HepG2 (cell line): ENCODE results near the gene BATF. TPM values are rescaled to one million over a fixed set of nuclear protein-coding genes. Genes with fewer than 3 reads are reported as not detected.

Experiments used
- ATAC-seq: fragments of 200-7000 bp; cut with Tn5 transposase; 3 replicates; pipeline ENCODE4 v1.9.1; 2020; ENCODE audit warnings: mild to moderate bottlenecking, moderate library complexity
- BruUV-seq: library from RNA; stranded (reverse); fragments of 400-500 nt; replicated peaks from 2 replicates; lab custom pipeline; 2021; lab: Mats Ljungman, UMichigan
- CTCF ChIA-PET: fragments of 300-600 bp; formaldehyde crosslinking; extraction: SDS; loops from one replicate; lab custom pipeline; 2021; ENCODE audit warnings: low total read pairs, inconsistent platforms, low intra/inter-chr PET ratio; lab: Yijun Ruan, JAX
- POLR2A ChIA-PET: fragments of 350-600 bp; sonication (Branson Sonifier 250); formaldehyde crosslinking; loops from one replicate; lab custom pipeline; 2020; ENCODE audit warnings: antibody characterized with exemption, inconsistent platforms; lab: Yijun Ruan, JAX
- DNase-seq: peaks from one replicate; pipeline ENCODE4 v3.0.0-alpha.2; 2015; ENCODE audit warnings: low spot score
- FAIRE-seq: peaks from 3 replicates; lab custom pipeline; 2011; peaks lifted over from hg19 to GRCh38; lab: Jason Lieb, UNC
- H2AFZ ChIP-seq: one replicate; pipeline ENCODE4 v1.6.1; 2011; ENCODE audit warnings: low read length, inconsistent platforms
- H3K27ac ChIP-seq: fragments of 300-600 bp; 3 replicates; pipeline ENCODE4 v1.8.0; 2011; ENCODE audit warnings: mixed run types, mild to moderate bottlenecking, mixed read lengths, low read length, inconsistent platforms; ENCODE audit not compliant: insufficient read depth; ENCODE audit errors: extremely low read length
- H3K27me3 ChIP-seq, 2 experiments: fragments of 200-600 bp in 1 of 2; 2 replicates in 1 of 2; 3 replicates in 1 of 2; pipeline versions ENCODE4 v1.6.0 to v1.8.0; 2011; ENCODE audit warnings: low read length in 2 of 2, mild to moderate bottlenecking in 2 of 2, moderate library complexity in 2 of 2, inconsistent platforms in 1 of 2; ENCODE audit not compliant: insufficient read depth in 2 of 2, control insufficient read depth in 1 of 2
- H3K36me3 ChIP-seq, 2 experiments: fragments of 200-600 bp in 1 of 2; replicated peaks in 1 of 2; 2 replicates in 1 of 2; 3 replicates in 1 of 2; pipeline versions ENCODE4 v1.5.1 to v1.8.0; 2011; ENCODE audit warnings: low read length in 2 of 2, inconsistent platforms in 1 of 2; ENCODE audit not compliant: insufficient read depth in 2 of 2, control insufficient read depth in 1 of 2
- H3K4me1 ChIP-seq: 2 replicates; pipeline ENCODE4 v1.5.1; 2012; ENCODE audit warnings: low read length, inconsistent platforms; ENCODE audit not compliant: insufficient read depth
- H3K4me2 ChIP-seq: 2 replicates; pipeline ENCODE4 v1.6.0; 2011; ENCODE audit warnings: low read depth, low read length, inconsistent platforms
- H3K4me3 ChIP-seq, 3 experiments: fragments of 200-600 bp in 1 of 3; sonication (generic), shearing (Covaris generic) in 1 of 3; replicated peaks in 1 of 3; 2 replicates each; pipeline ENCODE4 v1.5.1; 2011 to 2016; ENCODE audit warnings: low read length in 3 of 3, inconsistent platforms in 2 of 3, low read depth in 2 of 3, mild to moderate bottlenecking in 2 of 3, control low read depth in 1 of 3, mixed read lengths in 1 of 3; ENCODE audit not compliant: insufficient read depth in 1 of 3
- H3K79me2 ChIP-seq: one replicate; pipeline ENCODE4 v1.6.1; 2011; ENCODE audit warnings: low read length, inconsistent platforms; ENCODE audit not compliant: insufficient read depth
- H3K9ac ChIP-seq: 2 replicates; pipeline ENCODE4 v1.6.0; 2011; ENCODE audit warnings: mild to moderate bottlenecking, low read depth, low read length, inconsistent platforms; ENCODE audit not compliant: insufficient read depth
- H3K9me3 ChIP-seq: 2 replicates; pipeline ENCODE4 v1.5.1; 2012; ENCODE audit warnings: mild to moderate bottlenecking, low read length
- H4K20me1 ChIP-seq: 2 replicates; pipeline ENCODE4 v1.6.0; 2011; ENCODE audit warnings: inconsistent platforms, mild to moderate bottlenecking, low read length, moderate library complexity; ENCODE audit not compliant: insufficient read depth
- ATF7 ChIP-seq, 2 experiments: fragments of 450-650 bp in 1 of 2; sonication (generic) in 1 of 2; formaldehyde crosslinking in 1 of 2; IDR thresholded peaks; 2 replicates each; pipeline versions ENCODE4 v1.4.0 to v1.6.1; 2016 to 2020; ENCODE audit warnings: antibody characterized with exemption in 1 of 2, mild to moderate bottlenecking in 1 of 2, missing genetic modification reagents in 1 of 2
- CEBPG ChIP-seq: IDR thresholded peaks from 2 replicates; pipeline ENCODE4 v1.6.1; 2016
- CREB1 ChIP-seq, 2 experiments: fragments of 450-650 bp in 1 of 2; IDR thresholded peaks; 2 replicates each; pipeline ENCODE4 v1.6.1; 2016 to 2017; ENCODE audit warnings: control low read depth in 1 of 2, mild to moderate bottlenecking in 1 of 2, missing compliant biosample characterization in 1 of 2, missing genetic modification characterization in 1 of 2
- EHMT2 ChIP-seq: fragments of 200-600 bp; sonication (generic); IDR thresholded peaks from 2 replicates; pipeline ENCODE4 v1.7.0; 2017; ENCODE audit warnings: antibody characterized with exemption, low read depth, low read length, borderline replicate concordance
- FOXK1 ChIP-seq: sonication (generic); formaldehyde crosslinking; IDR thresholded peaks from 2 replicates; pipeline ENCODE4 v1.4.0; 2020; ENCODE audit warnings: low read depth, missing genetic modification reagents, borderline replicate concordance
- JUN ChIP-seq: sonication (generic); formaldehyde crosslinking; IDR thresholded peaks from 2 replicates; pipeline ENCODE4 v1.4.0; 2020; ENCODE audit warnings: mild to moderate bottlenecking, missing genetic modification reagents
- SMYD3 ChIP-seq: sonication (generic); formaldehyde crosslinking; IDR thresholded peaks from 2 replicates; pipeline ENCODE4 v1.8.1; 2023; ENCODE audit warnings: mild to moderate bottlenecking, missing genetic modification reagents
- SNAPC2 ChIP-seq: sonication (generic); formaldehyde crosslinking; IDR thresholded peaks from 2 replicates; pipeline ENCODE4 v1.8.1; 2022; ENCODE audit warnings: mild to moderate bottlenecking, missing genetic modification reagents
- TEAD2 ChIP-seq: sonication (generic); formaldehyde crosslinking; IDR thresholded peaks from 2 replicates; pipeline ENCODE4 v1.9.0; 2021; ENCODE audit warnings: missing genetic modification reagents
- THAP7 ChIP-seq: sonication (generic); formaldehyde crosslinking; IDR thresholded peaks from 2 replicates; pipeline ENCODE4 v1.8.1; 2023; ENCODE audit warnings: mild to moderate bottlenecking, missing genetic modification reagents
- ZBTB33 ChIP-seq: sonication (generic); formaldehyde crosslinking; IDR thresholded peaks from 2 replicates; pipeline ENCODE4 v1.4.0; 2020; ENCODE audit warnings: missing genetic modification reagents
- ZBTB42 ChIP-seq: sonication (generic); formaldehyde crosslinking; IDR thresholded peaks from 2 replicates; pipeline ENCODE4 v1.5.0; 2020; ENCODE audit warnings: mild to moderate bottlenecking, missing genetic modification reagents
- ZNF24 ChIP-seq: fragments of 450-650 bp; IDR thresholded peaks from 2 replicates; pipeline ENCODE4 v1.6.1; 2017; ENCODE audit warnings: antibody characterized with exemption, mild to moderate bottlenecking
- ZNF3 ChIP-seq: IDR thresholded peaks from 2 replicates; pipeline ENCODE4 v1.7.0; 2017; ENCODE audit warnings: inconsistent platforms
- ZNF530 ChIP-seq: sonication (generic); formaldehyde crosslinking; IDR thresholded peaks from 2 replicates; pipeline ENCODE4 v1.5.0; 2020; ENCODE audit warnings: low read depth, mild to moderate bottlenecking, missing genetic modification reagents
- ZNF605 ChIP-seq: sonication (generic); formaldehyde crosslinking; IDR thresholded peaks from 2 replicates; pipeline ENCODE4 v1.8.0; 2022; ENCODE audit warnings: mild to moderate bottlenecking, missing genetic modification reagents
- ZNF761 ChIP-seq: sonication (generic); formaldehyde crosslinking; conservative IDR thresholded peaks from 2 replicates; pipeline ENCODE4 v1.4.0; 2020; ENCODE audit warnings: mild to moderate bottlenecking, missing genetic modification reagents
- ZSCAN29 ChIP-seq: sonication (generic); formaldehyde crosslinking; conservative IDR thresholded peaks from 2 replicates; pipeline ENCODE4 v1.4.0; 2020; ENCODE audit warnings: mild to moderate bottlenecking, missing genetic modification reagents
- WGBS: methylation state at CpG from one replicate; pipeline ENCODE4 v1.1.6; 2017; ENCODE audit warnings: low lambda C conversion rate; 5-methylcytosine and 5-hydroxymethylcytosine counted together
- in situ Hi-C: cut with HindIII; loops from 2 replicates; pipeline ENCODE4 v1.10.0; 2017; ENCODE audit warnings: low pct_unique_long_range_greater_than_20kb; ENCODE audit not compliant: extremely low pct_ligation_motif_present
- intact Hi-C: fragments of 100-400 bp; cut with micrococcal nuclease; formaldehyde crosslinking; loops from one replicate; pipeline ENCODE4 v1.10.0; 2022; ENCODE audit not compliant: unreplicated experiment
- polyA plus RNA-seq, 8 experiments: library from polyadenylated mRNA; depleted of rRNA in 3 of 8; stranded (reverse) in 7 of 8; unstranded in 1 of 8; fragments of >200 nt; fragmentation: Illumina TruSeq in 4 of 8; extraction: Trizol in 4 of 8; gene quantifications; 2 replicates each; pipeline versions ENCODE4 v1.2.1 to v1.2.3, GENCODE V29; 2011 to 2016; ENCODE audit warnings: low read depth in 4 of 8, missing spikeins in 1 of 8, mixed read lengths in 1 of 8; ENCODE audit not compliant: insufficient read depth in 1 of 8
- total RNA-seq, 5 experiments: library from RNA; depleted of rRNA; stranded (reverse); fragments of >200 nt; fragmentation: Illumina TruSeq; extraction: Trizol; gene quantifications; 2 replicates each; pipeline ENCODE4 v1.2.3, GENCODE V29; 2016; ENCODE audit warnings: low read depth in 1 of 5
- TF ChIP-seq, protein P1 (sequence below): sonication (generic); formaldehyde crosslinking; IDR thresholded peaks from 2 replicates; pipeline ENCODE4 v1.5.0; 2020; ENCODE audit warnings: missing genetic modification reagents

Gene BATF
- total and polyA plus RNA-seq, 2 of the 13 experiments (the other 11 are each of a cell fraction or from before 2014, with no cell fraction given), result 0.22 to 0.37 TPM

- TF ChIP-seq ATF7 (IDR thresholded peaks at IDR 0.05) (peak; percentile 77), ATF7 (CRISPR knock-in tag; IDR thresholded peaks at IDR 0.05) (no peak), CEBPG (CRISPR knock-in tag) (no peak), ZNF605 (CRISPR knock-in tag) (no peak), ZNF761 (CRISPR knock-in tag) (no peak), JUN (no peak), FOXK1 (CRISPR knock-in tag) (no peak), ZNF3 (CRISPR knock-in tag) (peak; percentile 57; the same call in 1 of the 2 replicates), CREB1 (IDR thresholded peaks at IDR 0.05) (0 out of 2 replicates have a peak, but pooled peaks have one; percentile 7), CREB1 (CRISPR knock-in tag; IDR thresholded peaks at IDR 0.05) (no peak), ZBTB33 (no peak), ZSCAN29 (no peak)
- TF ChIP-seq, protein P1, sequence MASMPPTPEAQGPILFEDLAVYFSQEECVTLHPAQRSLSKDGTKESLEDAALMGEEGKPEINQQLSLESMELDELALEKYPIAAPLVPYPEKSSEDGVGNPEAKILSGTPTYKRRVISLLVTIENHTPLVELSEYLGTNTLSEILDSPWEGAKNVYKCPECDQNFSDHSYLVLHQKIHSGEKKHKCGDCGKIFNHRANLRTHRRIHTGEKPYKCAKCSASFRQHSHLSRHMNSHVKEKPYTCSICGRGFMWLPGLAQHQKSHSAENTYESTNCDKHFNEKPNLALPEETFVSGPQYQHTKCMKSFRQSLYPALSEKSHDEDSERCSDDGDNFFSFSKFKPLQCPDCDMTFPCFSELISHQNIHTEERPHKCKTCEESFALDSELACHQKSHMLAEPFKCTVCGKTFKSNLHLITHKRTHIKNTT (CRISPR knock-in tag), result no peak
- TF ChIP-seq, all 625 proteins: peak for 4
Observed at GRCh38 chr14:75543786-75544185, 21.5 kb downstream of the BATF start (continued).

- FAIRE-seq (no peak), ATAC-seq (no peak), DNase-seq (no peak)
- Histone ChIP-seq H3K9ac (no peak overlapping the region), H3K9me3 (no peaks in the 10 kb centered on the region), H3K4me3 (no peak overlapping the region), H3K27me3 (peaks cover 0 to 8% of the 10 kb centered on the region in 2 experiments; a peak in 1 of 5 replicates), H3K4me2 (no peak overlapping the region), H3K79me2 (no peaks in the 10 kb centered on the region), H2AFZ (no peak overlapping the region), H4K20me1 (no peaks in the 10 kb centered on the region), H3K4me1 (peaks cover 22% of the 10 kb centered on the region), H3K27ac (no peak overlapping the region), H3K36me3 (no peaks in the 10 kb centered on the region)
- in situ Hi-C loops (no loop called here), intact Hi-C loops (loop anchor here (2.0 kb wide), 1 partner anchor 15 kb away; no protein-coding TSS in a partner anchor)
- no TSS peak for BruUV-seq
- WGBS, result 70% methylated on average over 13 of the region's 13 CpGs
- ChIA-PET CTCF (no interaction called here), POLR2A (interaction anchor here (0.6 kb wide), 1 partner anchor 143 kb away, joined by 3 read pairs; no protein-coding TSS in a partner anchor)
- TF ChIP-seq SNAPC2 (CRISPR knock-in tag) (no peak), SMYD3 (CRISPR knock-in tag) (no peak), EHMT2 (no peak), ZBTB42 (CRISPR knock-in tag) (no peak), ZNF530 (CRISPR knock-in tag) (no peak), THAP7 (CRISPR knock-in tag) (no peak), TEAD2 (no peak), ZNF24 (no peak)
Observed at GRCh38 chr14:75545907-75546306, 23.6 kb downstream of the BATF start.
